Panc1 (cell line): Measurements from ENCODE around the gene DDIT3. TPM values are rescaled to one million over a fixed set of nuclear protein-coding genes. Genes with fewer than 3 reads are reported as not detected.

ENCODE experiments used
- ATAC-seq: fragments of 200-7000 bp; cut with Tn5 transposase; 2 replicates; pipeline ENCODE4 v1.9.1; 2020; ENCODE audit warnings: mild to moderate bottlenecking, moderate library complexity
- Bru-seq: library from RNA; stranded (reverse); fragments of 400-500 nt; gene quantifications from one replicate; lab custom pipeline; 2021; lab: Mats Ljungman, UMichigan
- BruChase-seq, 2 experiments: library from RNA; stranded (reverse); fragments of 400-500 nt; gene quantifications; one replicate each; lab custom pipeline; 2021; lab: Mats Ljungman, UMichigan
- BruUV-seq: library from RNA; stranded (reverse); fragments of 400-500 nt; replicated peaks from 2 replicates; lab custom pipeline; 2021; lab: Mats Ljungman, UMichigan
- CTCF ChIA-PET: fragments of 300-600 bp; sonication (Branson Sonifier 250); formaldehyde crosslinking; loops from one replicate; lab custom pipeline; 2022; ENCODE audit warnings: antibody characterized with exemption; lab: Charles Lee
- POLR2A ChIA-PET: fragments of 300-600 bp; sonication (Branson Sonifier 250); formaldehyde crosslinking; loops from one replicate; lab custom pipeline; 2022; ENCODE audit warnings: antibody characterized with exemption; lab: Charles Lee
- DNase-seq: peaks from one replicate; pipeline ENCODE4 v3.0.0-alpha.2; 2010; ENCODE audit warnings: low read depth, low spot score
- H3K27ac ChIP-seq: 2 replicates; pipeline ENCODE4 v1.5.1; 2011; ENCODE audit warnings: mild to moderate bottlenecking, low read length, inconsistent platforms
- H3K27me3 ChIP-seq: fragments of 200-500 bp; sonication (Bioruptor generic); 2 replicates; pipeline ENCODE4 v1.6.0; 2014; ENCODE audit warnings: low read length, inconsistent platforms; ENCODE audit not compliant: control insufficient read depth, insufficient read depth
- H3K36me3 ChIP-seq: fragments of 200-500 bp; sonication (Bioruptor generic); 2 replicates; pipeline ENCODE4 v1.5.1; 2014; ENCODE audit warnings: inconsistent platforms, mild to moderate bottlenecking, low read length, moderate library complexity; ENCODE audit not compliant: control insufficient read depth, insufficient read depth
- H3K4me1 ChIP-seq: 2 replicates; pipeline ENCODE4 v1.5.1; 2011; ENCODE audit warnings: inconsistent platforms, mild to moderate bottlenecking, low read length, moderate library complexity; ENCODE audit not compliant: control insufficient read depth, insufficient read depth
- H3K4me3 ChIP-seq, 2 experiments: 2 replicates each; pipeline ENCODE4 v1.5.1; 2011 to 2012; ENCODE audit warnings: low read depth in 2 of 2, low read length in 2 of 2, mild to moderate bottlenecking in 2 of 2, inconsistent platforms in 1 of 2, moderate library complexity in 1 of 2
- H3K9me3 ChIP-seq: fragments of 200-500 bp; sonication (Bioruptor generic); 2 replicates; pipeline ENCODE4 v1.5.1; 2014; ENCODE audit warnings: low read depth, mild to moderate bottlenecking, inconsistent platforms, low read length, moderate library complexity; ENCODE audit not compliant: control insufficient read depth, insufficient read depth
- POLR2AphosphoS5 ChIP-seq: IDR thresholded peaks from 2 replicates; pipeline ENCODE4 v1.6.1; 2012; ENCODE audit warnings: mild to moderate bottlenecking, low read depth, low read length, moderate library complexity
- REST ChIP-seq, 2 experiments: IDR thresholded peaks; 2 replicates each; pipeline ENCODE4 v1.6.1; 2011 to 2012; ENCODE audit warnings: low read depth in 2 of 2, control low read depth in 1 of 2, low read length in 1 of 2, mild to moderate bottlenecking in 1 of 2, moderate library complexity in 1 of 2; ENCODE audit not compliant: insufficient read depth in 1 of 2
- SIN3A ChIP-seq: IDR thresholded peaks from 2 replicates; pipeline ENCODE4 v1.6.1; 2012; ENCODE audit warnings: low read depth, mild to moderate bottlenecking, low read length, moderate library complexity, borderline replicate concordance; ENCODE audit not compliant: insufficient read depth
- TCF7L2 ChIP-seq: IDR thresholded peaks from 2 replicates; pipeline ENCODE4 v1.6.1; 2011; ENCODE audit warnings: mild to moderate bottlenecking, low read depth, low read length, inconsistent platforms
- in situ Hi-C: cut with HindIII; loops from 2 replicates; pipeline ENCODE4 v1.10.0; 2016; ENCODE audit warnings: low sequenced_read_pairs, low pct_unique_long_range_greater_than_20kb
- intact Hi-C: fragments of 100-400 bp; cut with micrococcal nuclease; formaldehyde crosslinking; loops from one replicate; pipeline ENCODE4 v1.10.0; 2022; ENCODE audit not compliant: unreplicated experiment
- long read RNA-seq: library from polyadenylated mRNA; unstranded; transcript quantifications from one replicate; pipeline ENCODE4 v2.0.0, GENCODE V29; 2021; ENCODE audit not compliant: unreplicated experiment
- polyA plus RNA-seq: library from polyadenylated mRNA; unstranded; fragments of >200 nt; gene quantifications from one replicate; pipeline ENCODE4 v1.2.1, GENCODE V29; 2012; ENCODE audit warnings: missing spikeins; ENCODE audit not compliant: insufficient read length
- total RNA-seq: library from RNA; stranded (reverse); gene quantifications from one replicate; pipeline ENCODE4 v1.2.1, GENCODE V29; 2021; ENCODE audit not compliant: unreplicated experiment
- TF ChIP-seq, protein P1 (sequence below): fragments of 450-650 bp; IDR thresholded peaks from 2 replicates; pipeline ENCODE4 v1.5.1; 2017; ENCODE audit warnings: mild to moderate bottlenecking

Gene DDIT3
- total RNA-seq (47.2 TPM), Bru-seq, nascent RNA (percentile 96 among the genes with signal in this experiment), BruChase-seq, experiment 1, labeled RNA remaining after a 2-hour chase (percentile 90 among the genes with signal in this experiment), BruChase-seq, experiment 2, labeled RNA remaining after a 6-hour chase (percentile 80 among the genes with signal in this experiment)
- polyA plus RNA-seq: 24.6 TPM
- long read RNA-seq, transcript DDIT3-201 (4 exons, 906 nt): major isoform, 21 of 50 reads
- long read RNA-seq, partial matches to known transcripts: 4 of 50 reads
- long read RNA-seq, other reads (novel, unspliced or antisense): 19 of 50 reads

- H3K4me1 ChIP-seq: peaks cover 54% of the 10 kb centered on the region
- ChIA-PET CTCF (no interaction called here), POLR2A (interaction anchor here (0.6 kb wide), 1 partner anchor 866 kb away, joined by 3 read pairs; no protein-coding TSS in a partner anchor)
- TF ChIP-seq TCF7L2: no peak
- TF ChIP-seq SIN3A: peak; percentile 79; the same call in 1 of the 2 replicates
- peak; percentile 18 to 36; a peak in 2 of 4 replicates for TF ChIP-seq REST (IDR thresholded peaks at IDR 0.05; ENCODE audit: insufficient read depth in 1 of 2, low read depth in 2 of 2, low read length in 1 of 2)
- peak; percentile 99 for TF ChIP-seq POLR2AphosphoS5
- H3K4me3 ChIP-seq: peak within 1 kb of the TSS; percentile 88 to 98
- BruUV-seq: TSS peak; percentile 83
- no peaks in the 10 kb centered on the region for H3K9me3 ChIP-seq
- no peaks in the 10 kb centered on the region for H3K27me3 ChIP-seq
- peak; percentile 95 for DNase-seq
- H3K36me3 ChIP-seq: peaks cover 19% of the 10 kb centered on the region
- H3K27ac ChIP-seq: peak within 1 kb of the TSS; percentile 96
- intact Hi-C loops (no loop called here), in situ Hi-C loops (no loop called here)
- ATAC-seq: peak; percentile 81
These were observed at the start of gene DDIT3 for GRCh38 chr12:57520053-57520818. Gene DDIT3 (minus strand): TSS chr12:57520514. CDS start chr12:57517406, 3,108 bp downstream.

- TF ChIP-seq, protein P1, sequence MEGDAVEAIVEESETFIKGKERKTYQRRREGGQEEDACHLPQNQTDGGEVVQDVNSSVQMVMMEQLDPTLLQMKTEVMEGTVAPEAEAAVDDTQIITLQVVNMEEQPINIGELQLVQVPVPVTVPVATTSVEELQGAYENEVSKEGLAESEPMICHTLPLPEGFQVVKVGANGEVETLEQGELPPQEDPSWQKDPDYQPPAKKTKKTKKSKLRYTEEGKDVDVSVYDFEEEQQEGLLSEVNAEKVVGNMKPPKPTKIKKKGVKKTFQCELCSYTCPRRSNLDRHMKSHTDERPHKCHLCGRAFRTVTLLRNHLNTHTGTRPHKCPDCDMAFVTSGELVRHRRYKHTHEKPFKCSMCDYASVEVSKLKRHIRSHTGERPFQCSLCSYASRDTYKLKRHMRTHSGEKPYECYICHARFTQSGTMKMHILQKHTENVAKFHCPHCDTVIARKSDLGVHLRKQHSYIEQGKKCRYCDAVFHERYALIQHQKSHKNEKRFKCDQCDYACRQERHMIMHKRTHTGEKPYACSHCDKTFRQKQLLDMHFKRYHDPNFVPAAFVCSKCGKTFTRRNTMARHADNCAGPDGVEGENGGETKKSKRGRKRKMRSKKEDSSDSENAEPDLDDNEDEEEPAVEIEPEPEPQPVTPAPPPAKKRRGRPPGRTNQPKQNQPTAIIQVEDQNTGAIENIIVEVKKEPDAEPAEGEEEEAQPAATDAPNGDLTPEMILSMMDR: no peak
- TF ChIP-seq REST (IDR thresholded peaks at IDR 0.05; ENCODE audit: insufficient read depth in 1 of 2, low read depth in 2 of 2, low read length in 1 of 2): no peak
- intact Hi-C loops: no loop called here
- Histone ChIP-seq H3K36me3 (no peaks in the 10 kb centered on the region), H3K27ac (no peak overlapping the region), H3K4me3 (no peak overlapping the region), H3K4me1 (no peaks in the 10 kb centered on the region), H3K27me3 (no peaks in the 10 kb centered on the region), H3K9me3 (no peaks in the 10 kb centered on the region)
- in situ Hi-C loops: no loop called here
- CTCF ChIA-PET: no interaction called here
- no TSS peak for BruUV-seq
- DNase-seq (no peak), ATAC-seq (no peak)
- POLR2A ChIA-PET: no interaction called here
These were observed 49.5 kb upstream of the DDIT3 start for GRCh38 chr12:57569858-57570257.
